GM19397 (cell line): Measurements from ENCODE around the gene LCLAT1.
"Not testable (repeated sequence)": the region's sequence is repeated elsewhere in the genome, so short reads cannot be mapped to it uniquely, and the experiment has no call there.

Experiments used
- ATAC-seq: cut with Tn5 transposase; IDR thresholded peaks from one replicate; pipeline ENCODE4 v1.9.1; 2021; ENCODE audit warnings: mild to moderate bottlenecking, moderate library complexity; ENCODE audit not compliant: unreplicated experiment

LCLAT1 gene

GRCh38 chr2:30583204-30583749 lies 136.2 kb downstream of the LCLAT1 start:
- ATAC-seq: no peak

- no peak for ATAC-seq
These were observed 137.1 kb downstream of the LCLAT1 start for GRCh38 chr2:30584116-30584515.

- ATAC-seq: no peak
These were observed 141.9 kb downstream of the LCLAT1 start for GRCh38 chr2:30588994-30589393.

DNA sequence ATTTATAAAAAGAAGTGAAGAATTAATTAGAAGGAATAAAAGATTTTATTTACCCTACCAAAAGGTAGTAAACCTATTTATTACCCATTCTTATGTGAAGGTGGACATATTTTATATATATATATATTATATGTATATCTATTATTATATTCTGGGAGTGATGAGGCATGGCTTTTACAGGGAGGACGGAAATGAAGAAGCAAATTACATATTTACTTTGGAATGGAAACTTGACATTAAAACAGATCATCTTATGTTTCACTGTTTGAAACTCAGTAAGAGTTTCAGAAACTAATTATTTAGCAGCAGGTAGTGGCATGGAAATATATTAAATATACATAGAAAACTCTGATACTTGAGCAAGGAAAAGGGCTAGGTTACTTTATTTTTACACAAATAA lies 143.4 kb downstream of the LCLAT1 start:
- no peak for ATAC-seq

- no peak for ATAC-seq
These were observed 144.1 kb downstream of the LCLAT1 start for GRCh38 chr2:30591186-30591585.

- no peak for ATAC-seq
These were observed 154.3 kb downstream of the LCLAT1 start for GRCh38 chr2:30601375-30601774.

- ATAC-seq: no peak
These were observed 158.2 kb downstream of the LCLAT1 start for GRCh38 chr2:30605197-30605596.

DNA sequence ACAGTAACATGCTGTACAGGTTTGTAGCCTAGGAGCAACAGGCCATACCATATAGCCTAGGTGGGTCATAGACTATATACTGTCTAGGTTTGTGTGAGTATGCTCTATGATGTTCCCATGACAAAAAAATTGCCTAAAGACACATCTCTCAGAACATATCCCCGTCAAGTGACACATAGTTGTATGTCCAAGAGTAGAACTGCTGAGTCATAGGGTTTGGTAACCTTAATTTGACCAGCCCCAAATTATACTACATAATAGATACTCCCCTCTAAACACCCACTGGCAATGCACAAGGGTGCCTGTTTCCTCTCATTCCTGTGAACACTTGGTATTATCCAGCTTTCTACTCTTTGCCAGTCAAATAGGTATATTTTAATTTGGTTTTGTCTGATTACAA lies 161.6 kb downstream of the LCLAT1 start:
- ATAC-seq: no peak

DNA sequence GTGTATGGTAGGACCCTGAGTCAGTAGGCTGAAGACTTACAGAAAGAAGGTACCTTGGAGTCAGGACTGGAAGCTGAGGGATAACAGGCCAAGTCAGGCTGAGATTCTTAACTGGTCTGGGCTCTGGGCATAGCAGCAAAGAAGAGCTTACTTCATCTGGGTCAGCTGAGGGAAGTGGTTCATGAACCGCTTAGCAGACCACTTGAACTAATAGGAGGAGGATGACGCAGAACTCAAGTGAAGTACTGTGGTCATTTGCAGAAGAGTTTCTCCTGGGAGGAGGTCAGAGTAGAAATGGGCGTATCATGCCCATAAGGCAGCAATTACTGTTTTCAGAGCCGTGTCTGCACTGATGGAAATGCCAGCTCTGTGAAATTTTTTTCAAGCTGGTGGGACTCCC lies 164.5 kb downstream of the LCLAT1 start:
- ATAC-seq: no peak

DNA sequence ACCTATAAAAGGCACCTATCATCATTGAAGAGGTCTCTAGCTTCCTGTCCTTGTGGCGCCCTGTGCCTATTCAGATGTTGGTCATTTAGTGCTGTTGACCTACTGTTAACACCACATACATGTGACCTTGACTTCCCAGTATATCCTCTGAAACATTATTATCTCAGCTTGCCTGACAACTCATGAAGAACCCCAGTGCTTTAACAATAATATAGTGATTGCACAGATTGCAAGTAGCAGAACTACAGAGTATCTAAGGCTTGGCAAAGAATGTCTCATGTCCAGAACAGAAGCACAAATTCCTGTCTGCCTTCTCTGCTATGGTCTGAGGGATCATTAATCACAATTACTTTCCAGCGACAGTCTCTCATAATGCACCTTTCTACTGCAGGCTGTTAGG lies 165.3 kb downstream of the LCLAT1 start:
- ATAC-seq: no peak

GRCh38 chr2:30613001-30613400 lies 166.0 kb downstream of the LCLAT1 start:
- ATAC-seq: no peak

DNA sequence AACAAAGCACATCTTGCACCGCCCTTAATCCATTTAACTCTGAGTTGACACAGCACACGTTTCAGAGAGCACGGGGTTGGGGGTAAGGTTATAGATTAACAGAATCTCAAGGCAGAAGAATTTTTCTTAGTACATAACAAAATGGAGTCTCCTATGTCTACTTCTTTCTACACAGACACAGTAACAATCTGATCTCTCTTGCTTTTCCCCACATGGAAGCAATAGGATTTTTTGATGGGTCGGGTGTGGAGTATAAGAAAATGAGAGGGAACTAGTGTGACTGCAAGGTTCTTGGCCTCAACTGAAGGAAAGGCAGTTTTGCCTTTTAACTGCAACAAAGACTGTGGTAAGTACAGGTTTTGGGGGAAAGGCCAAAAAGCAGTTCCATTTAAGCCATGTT lies 167.2 kb downstream of the LCLAT1 start:
- ATAC-seq: not testable (repeated sequence)

DNA sequence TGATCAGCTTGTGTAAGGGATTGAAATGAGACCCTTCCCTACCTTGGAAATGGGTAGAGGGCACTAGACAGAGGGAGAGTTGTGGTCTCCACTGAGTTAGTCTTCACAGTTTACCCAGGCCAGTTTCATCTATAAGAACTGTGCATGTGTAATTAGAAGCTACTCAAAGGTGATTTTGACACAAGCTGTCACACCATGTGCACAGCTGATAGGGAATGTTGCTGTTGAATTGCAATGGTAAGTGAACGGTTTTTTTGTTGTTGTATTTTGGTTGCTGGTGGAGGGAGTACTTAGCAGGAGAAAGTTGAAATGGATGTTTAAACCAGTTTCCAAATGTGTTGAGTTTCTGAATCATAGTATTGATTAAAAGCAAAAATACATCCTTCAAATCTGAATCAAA lies 168.9 kb downstream of the LCLAT1 start:
- ATAC-seq: no peak

- no peak for ATAC-seq
These were observed 173.1 kb downstream of the LCLAT1 start for GRCh38 chr2:30620102-30620501.

- ATAC-seq: no peak
These were observed 174.8 kb downstream of the LCLAT1 start for GRCh38 chr2:30621836-30622235.

DNA sequence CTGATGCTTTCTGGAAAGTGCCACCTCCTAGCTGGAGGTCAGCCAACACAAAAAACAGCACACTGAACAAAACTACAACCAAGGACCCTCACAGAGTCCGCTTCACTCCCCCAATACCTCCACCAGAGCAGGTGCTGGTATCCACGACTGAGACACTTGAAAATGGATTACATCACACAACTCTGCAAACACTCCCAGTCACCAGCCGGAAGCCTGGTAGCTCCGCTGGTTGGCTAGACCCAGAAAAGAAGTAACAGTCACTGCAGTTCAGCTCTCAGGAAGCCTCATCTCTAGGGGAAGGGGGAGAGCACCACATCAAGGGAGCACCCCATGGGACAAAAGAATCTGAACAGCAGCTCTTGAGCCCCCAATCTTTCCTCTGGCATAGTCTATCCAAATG lies 175.4 kb downstream of the LCLAT1 start:
- ATAC-seq: no peak

DNA sequence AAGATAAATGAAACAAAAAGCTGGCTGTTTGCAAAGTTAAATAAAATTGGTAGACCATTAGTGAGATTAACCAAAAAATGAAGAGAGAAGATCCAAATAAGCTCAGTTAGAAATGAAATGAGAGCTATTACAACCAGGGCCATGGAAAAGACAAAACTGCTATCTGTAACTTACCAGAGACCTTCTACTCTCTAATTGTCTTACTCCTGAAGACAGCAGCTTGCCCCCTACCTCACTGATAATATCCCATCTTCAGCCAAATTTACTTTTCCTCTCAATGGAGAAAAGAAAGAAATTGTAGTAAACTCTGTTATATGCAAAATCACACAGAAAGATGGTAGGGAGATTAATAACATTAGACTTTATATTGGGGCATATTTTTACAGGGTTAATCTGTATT lies 178.2 kb downstream of the LCLAT1 start:
- no peak for ATAC-seq

GRCh38 chr2:30625701-30626100 lies 178.7 kb downstream of the LCLAT1 start:
- no peak for ATAC-seq

DNA sequence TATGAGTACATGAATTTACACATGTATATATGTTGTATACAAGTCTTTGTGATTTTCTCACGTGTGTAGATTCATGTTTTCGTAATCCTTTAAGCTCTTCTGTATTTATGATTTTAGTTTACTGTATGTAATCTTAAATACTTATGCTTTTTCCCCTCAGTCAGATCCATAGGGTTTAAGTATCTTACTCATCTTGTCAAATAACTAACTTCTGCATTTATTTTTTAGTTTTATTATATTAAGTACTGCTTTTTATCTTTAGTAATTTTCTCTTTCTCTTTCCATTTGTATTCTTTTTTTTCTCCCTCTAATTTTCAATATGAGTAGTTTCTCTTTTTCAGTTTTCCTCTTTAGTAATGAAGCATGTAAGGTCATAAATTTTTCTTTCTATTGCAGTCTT lies 179.4 kb downstream of the LCLAT1 start:
- ATAC-seq: no peak

GRCh38 chr2:30627151-30627550 lies 180.1 kb downstream of the LCLAT1 start:
- no peak for ATAC-seq

- no peak for ATAC-seq
These were observed 181.3 kb downstream of the LCLAT1 start for GRCh38 chr2:30628341-30628740.

GRCh38 chr2:30629866-30630265 lies 182.8 kb downstream of the LCLAT1 start:
- ATAC-seq: no peak

GRCh38 chr2:30631051-30631671 lies 184.1 kb downstream of the LCLAT1 start:
- ATAC-seq: no peak
